ENCODE data around the gene ZFP69.

The ZFP69 gene

GRCh38 chr1:40530735-40531380 is 53.8 kb downstream of the ZFP69 start:
- Histone ChIP-seq H3K27me3 (replicated peaks; ENCODE audit: control insufficient read depth, insufficient read depth, low read length) (no peaks in the 10 kb centered on the region), H3K4me3 (replicated peaks; ENCODE audit: low read depth, low read length) (peak overlapping the region; percentile 76), H3K36me3 (ENCODE audit: control insufficient read depth, insufficient read depth, low read length) (peaks cover 1% of the 10 kb centered on the region; the same call in 1 of the 2 replicates)
- no peak for TF ChIP-seq CTCF (IDR thresholded peaks at IDR 0.05; ENCODE audit: insufficient read depth, low read length, poor library complexity, severe bottlenecking)
- peak; percentile 18 for DNase-seq (ENCODE audit: extremely low read depth, insufficient read length)

GRCh38 chr1:40531381-40532061 is 54.4 kb downstream of the ZFP69 start, which contains the start of gene ZNF684:
Gene ZNF684, plus strand, starts transcription at chr1:40531637. Its CDS starts 1,530 bp downstream, at chr1:40533167.
- no peak for TF ChIP-seq CTCF (IDR thresholded peaks at IDR 0.05; ENCODE audit: insufficient read depth, low read length, poor library complexity, severe bottlenecking)
- peak; percentile 85 for DNase-seq (ENCODE audit: extremely low read depth, insufficient read length)
- H3K27me3 ChIP-seq (replicated peaks; ENCODE audit: control insufficient read depth, insufficient read depth, low read length), result no peaks in the 10 kb centered on the region
- peak within 1 kb of the TSS; percentile 76 for H3K4me3 ChIP-seq (replicated peaks; ENCODE audit: low read depth, low read length)
- H3K36me3 ChIP-seq (ENCODE audit: control insufficient read depth, insufficient read depth, low read length), result peaks cover 1% of the 10 kb centered on the region; the same call in 1 of the 2 replicates

GRCh38 chr1:40532062-40532389 is 54.9 kb downstream of the ZFP69 start:
- TF ChIP-seq CTCF (IDR thresholded peaks at IDR 0.05; ENCODE audit: insufficient read depth, low read length, poor library complexity, severe bottlenecking), result no peak
- no peak for DNase-seq (ENCODE audit: extremely low read depth, insufficient read length)
- Histone ChIP-seq H3K36me3 (ENCODE audit: control insufficient read depth, insufficient read depth, low read length) (peaks cover 1% of the 10 kb centered on the region; the same call in 1 of the 2 replicates), H3K27me3 (replicated peaks; ENCODE audit: control insufficient read depth, insufficient read depth, low read length) (no peaks in the 10 kb centered on the region), H3K4me3 (replicated peaks; ENCODE audit: low read depth, low read length) (peak overlapping the region; percentile 76)

GRCh38 chr1:40532844-40533424 is 55.8 kb downstream of the ZFP69 start:
- Histone ChIP-seq H3K27me3 (replicated peaks; ENCODE audit: control insufficient read depth, insufficient read depth, low read length) (no peaks in the 10 kb centered on the region), H3K4me3 (replicated peaks; ENCODE audit: low read depth, low read length) (no peak overlapping the region), H3K36me3 (ENCODE audit: control insufficient read depth, insufficient read depth, low read length) (peaks cover 1% of the 10 kb centered on the region; the same call in 1 of the 2 replicates)
- peak; percentile 76 for TF ChIP-seq CTCF (IDR thresholded peaks at IDR 0.05; ENCODE audit: insufficient read depth, low read length, poor library complexity, severe bottlenecking)
- peak; percentile 21 for DNase-seq (ENCODE audit: extremely low read depth, insufficient read length)

- no peak for TF ChIP-seq CTCF (IDR thresholded peaks at IDR 0.05; ENCODE audit: insufficient read depth, low read length, poor library complexity, severe bottlenecking)
- DNase-seq (ENCODE audit: extremely low read depth, insufficient read length), result no peak
- no peak overlapping the region for H3K4me3 ChIP-seq (replicated peaks; ENCODE audit: low read depth, low read length)
- peaks cover 1% of the 10 kb centered on the region; the same call in 1 of the 2 replicates for H3K36me3 ChIP-seq (ENCODE audit: control insufficient read depth, insufficient read depth, low read length)
- H3K27me3 ChIP-seq (replicated peaks; ENCODE audit: control insufficient read depth, insufficient read depth, low read length), result no peaks in the 10 kb centered on the region
Observed at GRCh38 chr1:40534589-40534988, 57.5 kb downstream of the ZFP69 start.

Data from GM06990 (cell line).